ENCODE data around the gene SCNN1A. TPM values are rescaled to one million over a fixed set of nuclear protein-coding genes. Genes with fewer than 3 reads are reported as not detected.

SCNN1A gene
- total and polyA plus RNA-seq, 2 of the 13 experiments (the other 11 are each of a cell fraction or from before 2014, with no cell fraction given): 1.5 to 14.6 TPM

GRCh38 chr12:6369916-6370575 is 5.3 kb downstream of the SCNN1A start (continued):
- TF ChIP-seq BORCS8-MEF2B (CRISPR knock-in tag; IDR thresholded peaks at IDR 0.05) (0 out of 2 replicates have a peak, but pooled peaks have one; percentile 22), NONO (IDR thresholded peaks at IDR 0.05) (no peak), NONO (CRISPR knock-in tag; conservative IDR thresholded peaks at IDR 0.05) (no peak), TRIM22 (IDR thresholded peaks at IDR 0.05) (no peak), ZNF589 (CRISPR knock-in tag; conservative IDR thresholded peaks at IDR 0.05) (no peak), IKZF5 (CRISPR knock-in tag; IDR thresholded peaks at IDR 0.05) (no peak), ZNF891 (CRISPR knock-in tag; IDR thresholded peaks at IDR 0.05) (peak; percentile 57; the same call in 1 of the 2 replicates), ZFP36L1 (CRISPR knock-in tag; IDR thresholded peaks at IDR 0.05) (no peak), ZNF850 (CRISPR knock-in tag; conservative IDR thresholded peaks at IDR 0.05) (no peak), TCF12 (IDR thresholded peaks at IDR 0.05) (no peak), TCF12 (CRISPR knock-in tag; IDR thresholded peaks at IDR 0.05) (no peak), THAP11 (CRISPR knock-in tag; IDR thresholded peaks at IDR 0.05) (no peak), ASH2L (IDR thresholded peaks at IDR 0.05; ENCODE audit: insufficient read length, low read depth, low read length) (no peak), TEF (CRISPR knock-in tag; IDR thresholded peaks at IDR 0.05) (no peak), SOX13 (IDR thresholded peaks at IDR 0.05) (no peak), SOX13 (CRISPR knock-in tag; conservative IDR thresholded peaks at IDR 0.05 in 1 of 2, IDR thresholded peaks at IDR 0.05 in 1 of 2) (no peak), HNF1A (IDR thresholded peaks at IDR 0.05; ENCODE audit: low read depth) (no peak), HNF1A (CRISPR knock-in tag; IDR thresholded peaks at IDR 0.05; ENCODE audit: borderline replicate concordance) (0 out of 2 replicates have a peak, but pooled peaks have one; percentile 11), NFIC (IDR thresholded peaks at IDR 0.05; ENCODE audit: low read length) (no peak), TMF1 (CRISPR knock-in tag; IDR thresholded peaks at IDR 0.05; ENCODE audit: low read depth) (no peak), MAFG (CRISPR knock-in tag; IDR thresholded peaks at IDR 0.05) (no peak), ZNF275 (CRISPR knock-in tag; IDR thresholded peaks at IDR 0.05; ENCODE audit: borderline replicate concordance) (no peak), ZNF24 (IDR thresholded peaks at IDR 0.05) (no peak)

Measured in HepG2 (cell line).